ENCODE measurements around the gene CACNB3.
A peak's percentile ranks its signal among the peaks of the same experiment; 100 is the strongest.
"Not testable (repeated sequence)": the region's sequence is repeated elsewhere in the genome, so short reads cannot be mapped to it uniquely, and the experiment has no call there.

The CACNB3 gene

GRCh38 chr12:48818831-48819590 is 715 bp downstream of the CACNB3 start:
- peak; percentile 15 for DNase-seq (ENCODE audit: low spot score)

DNA sequence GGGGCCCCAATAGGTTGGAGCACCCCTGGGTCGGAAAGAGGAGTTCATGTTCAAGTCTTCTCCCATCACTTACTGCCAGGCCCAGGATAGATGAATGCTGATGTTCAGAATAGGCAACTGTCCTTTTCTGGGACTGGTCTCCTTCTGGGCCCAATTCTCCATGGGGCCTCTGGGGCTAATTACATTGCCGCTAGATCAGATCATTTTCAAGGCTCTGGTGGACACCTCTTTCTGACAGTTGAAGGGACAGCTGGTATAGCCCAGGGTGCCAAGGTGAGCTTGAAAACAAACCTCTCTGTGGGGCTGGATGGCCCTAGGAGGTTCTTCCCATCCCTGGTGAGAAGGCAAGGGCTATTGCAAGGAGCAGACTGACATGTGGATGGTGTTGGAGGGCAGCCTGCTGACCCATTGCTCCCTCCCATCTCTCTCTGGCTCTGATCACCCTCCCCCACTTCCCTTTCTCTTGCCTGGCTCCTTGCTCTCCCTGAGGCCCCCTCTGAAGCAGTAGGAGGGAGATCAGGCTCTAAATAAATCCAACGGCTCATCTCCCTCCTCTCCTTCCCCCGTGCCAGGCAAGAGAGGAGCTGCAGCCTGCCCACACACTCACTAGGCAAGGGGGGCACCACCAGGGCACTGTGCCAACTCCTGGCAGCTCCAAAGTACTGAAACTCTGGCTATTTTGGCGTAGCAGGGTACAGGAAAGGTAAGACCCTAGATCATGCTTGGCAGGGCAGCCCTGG is 1.9 kb downstream of the CACNB3 start:
- no peak for DNase-seq (ENCODE audit: low spot score)

DNA sequence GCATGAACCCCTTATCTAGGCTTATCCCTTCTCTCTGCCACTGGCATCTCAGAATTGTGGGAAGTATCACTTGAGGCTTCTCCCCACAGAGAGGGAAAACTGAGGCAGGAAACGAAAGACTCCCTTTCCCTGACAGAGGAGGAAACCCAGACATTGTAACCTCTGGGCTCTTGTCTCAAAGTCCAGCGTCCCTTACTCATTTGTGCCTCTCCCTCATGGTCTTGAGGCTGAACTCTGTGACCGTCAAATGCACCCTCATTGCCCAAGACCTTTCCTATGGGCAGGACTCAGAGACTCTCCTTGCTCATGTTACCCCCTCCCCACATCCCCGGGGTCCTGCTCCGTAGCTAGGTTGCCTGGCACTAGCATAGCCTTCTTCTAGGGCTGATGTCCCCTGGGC is 3.8 kb downstream of the CACNB3 start:
- DNase-seq (ENCODE audit: low spot score) = no peak

GRCh38 chr12:48822711-48823110 is 4.4 kb downstream of the CACNB3 start:
- DNase-seq (ENCODE audit: low spot score) = no peak

GRCh38 chr12:48823281-48823680 is 5.0 kb downstream of the CACNB3 start:
- DNase-seq (ENCODE audit: low spot score) = no peak

DNA sequence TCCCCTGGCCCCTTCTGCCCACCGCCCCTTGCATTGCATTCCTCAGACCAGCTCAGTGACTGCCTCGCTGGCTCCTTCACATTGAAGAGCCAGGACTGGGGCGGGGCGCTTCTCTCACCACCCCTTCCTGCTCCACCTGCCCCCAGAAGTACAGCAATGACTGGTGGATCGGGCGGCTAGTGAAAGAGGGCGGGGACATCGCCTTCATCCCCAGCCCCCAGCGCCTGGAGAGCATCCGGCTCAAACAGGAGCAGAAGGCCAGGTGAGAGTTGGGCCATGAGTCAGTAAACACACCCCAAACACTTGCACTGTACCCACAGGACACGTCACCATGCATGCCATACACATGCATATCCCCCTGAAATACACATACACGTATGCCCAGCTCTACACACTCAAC is 5.8 kb downstream of the CACNB3 start:
- peak; percentile 43 for DNase-seq (ENCODE audit: low spot score)

- DNase-seq (ENCODE audit: low spot score) = no peak
Measured at GRCh38 chr12:48824905-48825304, 6.6 kb downstream of the CACNB3 start.

- DNase-seq (ENCODE audit: low spot score) = no peak
Measured at GRCh38 chr12:48826209-48826855, 8.0 kb downstream of the CACNB3 start.

DNA sequence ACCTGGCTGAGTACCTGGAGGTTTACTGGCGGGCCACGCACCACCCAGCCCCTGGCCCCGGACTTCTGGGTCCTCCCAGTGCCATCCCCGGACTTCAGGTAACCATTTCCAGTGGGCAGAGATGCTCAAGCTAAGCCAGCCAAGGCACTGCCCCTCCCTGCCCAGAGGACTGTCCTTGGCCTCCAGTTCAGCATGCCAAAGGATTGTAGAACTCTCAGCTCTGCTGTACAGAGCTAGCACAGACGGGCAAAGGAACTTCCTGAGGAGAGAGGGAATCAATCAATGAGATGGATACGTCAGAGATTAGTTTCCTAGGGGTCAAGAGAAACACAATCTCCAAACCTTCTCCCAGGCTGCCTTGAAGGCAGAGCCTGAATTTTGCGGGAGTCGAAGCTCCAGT is 8.7 kb downstream of the CACNB3 start:
- DNase-seq (ENCODE audit: low spot score) = no peak

DNA sequence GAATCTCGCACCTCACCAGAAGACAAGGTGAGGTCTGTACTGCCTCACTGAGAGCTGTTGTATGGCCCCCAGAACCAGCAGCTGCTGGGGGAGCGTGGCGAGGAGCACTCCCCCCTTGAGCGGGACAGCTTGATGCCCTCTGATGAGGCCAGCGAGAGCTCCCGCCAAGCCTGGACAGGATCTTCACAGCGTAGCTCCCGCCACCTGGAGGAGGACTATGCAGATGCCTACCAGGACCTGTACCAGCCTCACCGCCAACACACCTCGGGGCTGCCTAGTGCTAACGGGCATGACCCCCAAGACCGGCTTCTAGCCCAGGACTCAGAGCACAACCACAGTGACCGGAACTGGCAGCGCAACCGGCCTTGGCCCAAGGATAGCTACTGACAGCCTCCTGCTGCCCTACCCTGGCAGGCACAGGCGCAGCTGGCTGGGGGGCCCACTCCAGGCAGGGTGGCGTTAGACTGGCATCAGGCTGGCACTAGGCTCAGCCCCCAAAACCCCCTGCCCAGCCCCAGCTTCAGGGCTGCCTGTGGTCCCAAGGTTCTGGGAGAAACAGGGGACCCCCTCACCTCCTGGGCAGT is 9.3 kb downstream of the CACNB3 start:
- no peak for DNase-seq (ENCODE audit: low spot score)

- DNase-seq (ENCODE audit: low spot score) = no peak
Measured at GRCh38 chr12:48828293-48828692, 10.0 kb downstream of the CACNB3 start.

DNA sequence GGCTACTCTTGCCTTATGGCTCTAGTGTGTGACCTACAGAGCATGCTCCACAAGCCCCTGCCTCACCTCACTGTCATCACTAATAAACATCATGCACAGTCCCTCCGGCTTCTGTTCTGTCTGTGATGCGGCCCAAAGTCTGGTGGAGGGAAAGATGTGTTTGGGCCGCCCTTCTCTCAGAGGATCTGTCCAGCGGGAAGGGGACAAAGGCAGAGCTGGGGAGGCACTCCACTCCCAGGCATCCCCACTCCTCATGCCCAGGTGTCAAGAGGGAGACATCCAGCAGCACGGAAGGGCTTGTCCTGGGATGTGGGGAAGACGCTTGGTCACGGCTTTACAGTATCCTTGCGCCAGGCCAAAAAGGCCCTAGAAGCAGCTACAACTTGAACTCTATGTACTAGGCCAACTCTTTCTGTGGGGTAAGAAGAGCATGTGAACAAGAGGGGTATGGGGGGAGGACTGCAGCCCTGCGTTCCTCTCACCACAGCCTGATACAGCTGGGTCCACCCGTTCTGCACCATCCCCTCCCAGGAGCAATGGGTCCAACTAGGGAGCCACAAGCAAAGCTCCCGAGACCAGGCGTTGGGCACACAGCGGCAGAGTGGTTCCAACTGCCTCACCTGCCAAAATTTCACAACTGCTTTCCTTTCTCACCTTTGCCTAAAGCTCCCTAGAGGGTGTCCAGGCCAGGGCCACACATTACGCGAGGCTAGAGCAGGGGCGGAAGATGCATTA is 10.7 kb downstream of the CACNB3 start:
- DNase-seq (ENCODE audit: low spot score) = no peak

- no peak for DNase-seq (ENCODE audit: low spot score)
Measured at GRCh38 chr12:48831257-48831656, 13.0 kb downstream of the CACNB3 start.

DNA sequence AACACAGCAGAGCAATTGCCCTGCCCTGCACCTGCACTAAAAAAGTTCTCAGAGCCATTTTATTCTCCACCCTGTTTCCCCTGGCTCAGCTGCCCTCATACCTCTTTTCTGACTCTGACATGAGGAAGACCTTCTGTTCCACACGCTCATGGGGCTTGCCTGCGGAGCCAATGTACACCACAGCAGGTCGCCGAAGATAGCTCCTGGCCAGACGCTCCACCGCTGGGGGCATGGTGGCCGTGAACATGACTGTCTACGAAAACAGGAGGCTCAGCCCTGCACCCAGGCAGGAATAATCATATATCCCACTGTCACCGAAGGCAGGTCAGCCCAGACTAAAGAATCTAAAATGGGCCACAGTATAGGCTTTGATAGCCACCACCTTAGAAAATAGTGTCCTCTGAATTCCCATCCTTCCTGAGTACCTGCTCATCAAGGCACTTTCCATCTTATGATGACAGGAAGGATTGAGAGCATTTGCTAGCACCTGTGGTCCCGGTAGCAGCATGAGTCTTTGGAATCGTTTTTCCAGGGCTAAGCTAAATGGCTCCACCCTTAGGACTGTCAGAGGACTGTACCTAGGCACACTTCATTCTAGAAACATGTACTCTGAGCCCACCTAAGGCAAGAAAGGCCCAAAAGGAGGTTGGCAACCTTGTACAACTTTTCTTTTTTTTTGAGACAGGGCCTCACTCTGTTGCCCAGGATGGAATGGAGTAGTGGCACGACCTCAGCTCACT is 14.2 kb downstream of the CACNB3 start:
- DNase-seq (ENCODE audit: low spot score) = no peak

- no peak for DNase-seq (ENCODE audit: low spot score)
Measured at GRCh38 chr12:48838048-48838447, 19.8 kb downstream of the CACNB3 start.

- DNase-seq (ENCODE audit: low spot score) = not testable (repeated sequence)
Measured at GRCh38 chr12:48842021-48842420, 23.7 kb downstream of the CACNB3 start.

DNA sequence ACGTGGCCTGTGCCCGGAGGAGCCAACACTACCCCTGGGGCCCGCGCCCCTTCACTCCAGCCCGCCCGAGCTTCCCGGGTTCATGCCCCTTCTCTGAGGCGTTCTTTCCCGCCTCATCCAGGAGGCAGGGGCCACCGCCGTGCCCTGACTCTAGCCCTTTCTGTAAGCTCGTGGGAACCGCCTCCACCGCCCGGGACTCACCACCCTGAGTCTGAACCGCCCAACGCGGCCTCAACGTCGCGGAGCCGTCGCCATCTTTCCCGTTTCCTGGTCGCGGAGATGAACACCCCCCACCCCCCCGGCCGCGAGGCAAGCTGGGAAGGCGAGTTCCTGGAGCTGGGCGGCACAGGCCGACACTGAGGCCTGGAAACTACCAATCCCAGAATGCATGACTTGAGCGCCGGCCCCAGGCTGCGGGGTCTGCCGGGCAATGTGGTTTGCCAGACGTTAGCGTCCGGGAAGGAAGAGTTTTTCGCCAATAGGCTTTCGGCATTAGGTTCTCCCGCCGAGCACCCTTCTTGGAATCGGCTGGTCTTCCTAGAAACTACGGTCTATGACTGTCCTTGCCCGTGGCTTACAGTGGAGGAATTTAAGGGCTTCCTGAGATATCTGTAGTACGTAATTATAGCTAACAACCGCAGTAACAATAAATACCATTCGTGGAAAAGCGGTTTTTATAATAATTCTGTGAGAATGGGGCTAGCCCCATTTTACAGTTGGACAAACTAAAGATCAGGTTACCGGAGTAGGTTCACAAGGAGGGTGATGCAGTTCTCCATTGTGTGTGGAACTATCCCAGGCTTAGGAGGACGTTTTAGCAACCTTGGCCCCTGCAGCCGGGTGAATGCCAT is 33.8 kb downstream of the CACNB3 start, which contains the start of gene DDX23:
Gene DDX23 (minus strand): TSS at position 281 of the 851 bp plus-strand sequence. CDS start 6,381 bp downstream, outside the sequence.
- DNase-seq (ENCODE audit: low spot score) = peak; percentile 98

- DNase-seq (ENCODE audit: low spot score) = peak; percentile 94
Measured at GRCh38 chr12:48852734-48853688, 34.7 kb downstream of the CACNB3 start.

DNA sequence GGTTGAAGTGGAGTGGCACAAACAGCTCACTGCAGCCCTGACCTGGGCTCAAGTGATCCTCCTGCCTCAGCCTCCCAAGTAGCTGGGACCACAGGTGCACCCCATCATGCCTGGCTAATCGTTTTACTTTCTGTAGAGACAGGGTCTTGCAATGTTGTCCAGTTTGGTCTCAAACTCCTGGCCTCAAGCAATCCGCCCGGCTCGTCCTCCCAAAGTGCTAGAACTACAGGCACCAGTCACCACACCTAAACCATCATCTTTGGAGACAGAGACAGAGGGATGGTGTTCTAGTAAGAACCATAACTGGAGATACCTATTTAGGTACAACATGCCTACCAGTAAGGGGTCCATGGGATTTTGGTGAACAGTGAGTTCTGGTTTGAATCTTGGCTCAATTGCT is 36.2 kb downstream of the CACNB3 start:
- no peak for DNase-seq (ENCODE audit: low spot score)

Measured in CD4-positive, alpha-beta T cell treated with Interleukin-2 at 100 ng/mL for 4 hours (primary cell).